Neural cell (in vitro differentiated cells): Measurements from ENCODE around the gene UBE2F.

ENCODE experiments used
- POLR2AphosphoS5 ChIP-seq: IDR thresholded peaks from 2 replicates; pipeline ENCODE4 v1.6.1; 2012
- TF ChIP-seq, protein P1 (sequence below): fragments of 450-650 bp; IDR thresholded peaks from 2 replicates; pipeline ENCODE4 v1.5.1; 2014; ENCODE audit warnings: antibody characterized with exemption, mild to moderate bottlenecking, moderate library complexity; ENCODE audit not compliant: poor library complexity, severe bottlenecking

DNA sequence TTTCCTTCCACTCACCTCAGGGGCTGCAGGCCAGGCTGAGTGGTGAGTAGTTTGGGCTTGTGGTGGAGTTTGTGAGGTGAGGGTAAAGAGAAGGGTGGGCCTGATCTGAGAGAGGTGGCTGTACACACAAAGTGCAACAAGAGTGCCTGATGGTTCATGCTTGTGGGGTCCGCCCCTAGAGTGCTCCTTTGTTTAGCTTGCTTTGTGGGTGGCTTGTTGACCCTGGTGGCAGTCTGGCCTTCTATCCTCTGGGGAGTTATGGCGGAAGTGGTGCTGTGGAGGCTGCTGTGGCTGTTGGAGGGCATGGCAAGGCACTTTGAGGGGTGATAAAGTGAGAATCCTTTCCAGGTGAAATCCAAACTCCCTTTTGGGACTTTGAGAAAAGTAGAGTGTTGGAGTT is 10.6 kb downstream of the UBE2F start:
- TF ChIP-seq POLR2AphosphoS5, result no peak
- TF ChIP-seq, protein P1, sequence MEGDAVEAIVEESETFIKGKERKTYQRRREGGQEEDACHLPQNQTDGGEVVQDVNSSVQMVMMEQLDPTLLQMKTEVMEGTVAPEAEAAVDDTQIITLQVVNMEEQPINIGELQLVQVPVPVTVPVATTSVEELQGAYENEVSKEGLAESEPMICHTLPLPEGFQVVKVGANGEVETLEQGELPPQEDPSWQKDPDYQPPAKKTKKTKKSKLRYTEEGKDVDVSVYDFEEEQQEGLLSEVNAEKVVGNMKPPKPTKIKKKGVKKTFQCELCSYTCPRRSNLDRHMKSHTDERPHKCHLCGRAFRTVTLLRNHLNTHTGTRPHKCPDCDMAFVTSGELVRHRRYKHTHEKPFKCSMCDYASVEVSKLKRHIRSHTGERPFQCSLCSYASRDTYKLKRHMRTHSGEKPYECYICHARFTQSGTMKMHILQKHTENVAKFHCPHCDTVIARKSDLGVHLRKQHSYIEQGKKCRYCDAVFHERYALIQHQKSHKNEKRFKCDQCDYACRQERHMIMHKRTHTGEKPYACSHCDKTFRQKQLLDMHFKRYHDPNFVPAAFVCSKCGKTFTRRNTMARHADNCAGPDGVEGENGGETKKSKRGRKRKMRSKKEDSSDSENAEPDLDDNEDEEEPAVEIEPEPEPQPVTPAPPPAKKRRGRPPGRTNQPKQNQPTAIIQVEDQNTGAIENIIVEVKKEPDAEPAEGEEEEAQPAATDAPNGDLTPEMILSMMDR, result no peak
